Right lobe of liver (tissue), 6 donors: ENCODE measurements around the gene RRP1. TPM values are rescaled to one million over a fixed set of nuclear protein-coding genes. Genes with fewer than 3 reads are reported as not detected.

Experiments
- ATAC-seq, 4 donors: fragments of 200-7000 bp; cut with Tn5 transposase; one replicate each; pipeline ENCODE4 v1.9.1; 2020; ENCODE audit warnings: mild to moderate bottlenecking in 4 of 4, moderate library complexity in 4 of 4
- DNase-seq, 3 donors: peaks; one replicate each; pipeline ENCODE4 v3.0.0-alpha.2; 2020
- H3K27ac ChIP-seq, 3 donors: fragments of 200-600 bp; one replicate each; pipeline ENCODE4 v1.8.0; 2022
- H3K27me3 ChIP-seq, 2 donors: fragments of 200-600 bp; one replicate each; pipeline ENCODE4 v1.8.0; 2022
- H3K36me3 ChIP-seq, 4 donors: fragments of 200-600 bp; sonication (generic) in 1 of 4; one replicate each; pipeline versions ENCODE4 v1.5.1 to v1.8.0; 2017 to 2022; ENCODE audit warnings: control low read depth in 1 of 4
- H3K4me1 ChIP-seq, 4 donors: fragments of 200-600 bp; sonication (generic) in 1 of 4; one replicate each; pipeline versions ENCODE4 v1.5.1 to v1.8.0; 2017 to 2022; ENCODE audit warnings: control low read depth in 1 of 4
- H3K4me3 ChIP-seq, 3 donors: fragments of 200-600 bp; one replicate each; pipeline ENCODE4 v1.8.0; 2022
- H3K9me3 ChIP-seq, 4 donors: fragments of 200-600 bp; sonication (generic) in 1 of 4; one replicate each; pipeline versions ENCODE4 v1.5.1 to v1.8.0; 2017 to 2022; ENCODE audit warnings: control low read depth in 1 of 4
- POLR2A ChIP-seq: fragments of 450-650 bp; IDR thresholded peaks from one replicate; pipeline ENCODE4 v1.6.1; 2017; ENCODE audit warnings: antibody characterized with exemption, mild to moderate bottlenecking
- WGBS: methylation state at CpG from one replicate; pipeline ENCODE4 v1.1.6; 2018; ENCODE audit warnings: low coverage, low lambda C conversion rate; ENCODE audit not compliant: insufficient coverage; ENCODE audit errors: missing lambda C conversion rate; 5-methylcytosine and 5-hydroxymethylcytosine counted together
- intact Hi-C, 2 donors: fragments of 100-400 bp; cut with DNase I; formaldehyde crosslinking; loops; one replicate each; pipeline versions ENCODE4 v1.11.2 to v1.14.1; 2022
- small RNA-seq, 2 experiments: library from RNA; depleted of rRNA; stranded (forward); fragments of <200 nt; gene quantifications; one replicate each; pipeline ENCODE3, GENCODE V24; 2016
- total RNA-seq, 6 experiments: library from RNA; depleted of rRNA in 2 of 6; stranded (reverse); fragments of >200 nt in 2 of 6; fragmentation: NEBNext Ultra II Directional in 3 of 6; extraction: Animal tissue kit (Norgen Biotek cat#: 25700) in 3 of 6; gene quantifications; one replicate each; pipeline versions ENCODE4 v1.1.0 to v1.2.4, GENCODE V29; 2016 to 2023
- TF ChIP-seq, protein P1 (sequence below), 4 donors: fragments of 200-600 bp in 3 of 4; fragments of 450-650 bp in 1 of 4; IDR thresholded peaks; one replicate each; pipeline versions ENCODE4 v1.5.1 to v1.8.0; 2016 to 2022; ENCODE audit warnings: antibody characterized with exemption in 4 of 4, mild to moderate bottlenecking in 2 of 4
- donor health status: DM: no; HTN: yes; CAD: no.
- donor health status: DM: no; HTN: no; CAD: no.
- donor health status: DM: no; HTN: no; CAD: no.
- donor health status: DM: no; HTN: yes; CAD: no.
- donor health status: DM: no; HTN: yes; CAD: no.

Gene RRP1
- total RNA-seq, 6 experiments from 2014 or later = 8.8 to 25.1 (median 12.9) TPM

DNA sequence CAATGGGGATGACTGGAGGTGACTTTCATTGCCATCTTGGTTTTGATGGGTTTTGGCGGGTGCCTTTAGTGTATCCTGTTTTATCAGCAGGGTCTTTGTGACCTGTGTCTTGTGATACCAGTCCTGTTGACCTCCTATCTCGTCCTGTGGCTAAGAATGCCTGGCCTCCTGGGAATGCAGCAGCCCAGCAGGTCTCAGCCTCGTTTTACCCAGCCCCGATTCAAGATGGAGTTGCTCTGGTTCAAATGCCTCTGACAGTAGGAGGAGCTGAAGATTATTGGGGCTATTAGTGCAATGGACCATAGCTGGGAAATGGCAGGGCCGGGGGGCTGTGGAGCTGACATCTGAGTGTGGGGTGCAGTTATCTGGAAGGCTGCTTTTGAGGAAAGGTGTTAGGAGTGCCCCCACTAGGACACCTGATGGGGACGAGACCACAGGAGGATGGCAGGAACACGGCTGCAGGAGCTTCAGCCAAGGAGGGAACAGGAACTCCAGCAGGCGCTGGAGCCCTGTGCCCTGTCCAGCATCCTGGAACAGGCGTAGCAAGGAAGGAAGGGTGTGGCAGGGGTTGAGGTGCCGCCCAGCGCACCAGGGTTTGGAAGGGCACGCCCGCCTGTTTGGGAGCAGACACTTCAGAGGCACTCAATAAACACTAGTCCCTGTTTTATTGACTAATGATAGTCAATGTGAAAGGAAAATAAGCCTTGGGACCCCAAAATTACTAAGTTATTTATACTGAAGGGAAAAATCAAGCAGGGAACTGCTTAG, 60.3 kb downstream of the RRP1 start:
- Histone ChIP-seq H3K36me3 (no peaks in the 10 kb centered on the region), H3K4me1 (no peaks in the 10 kb centered on the region), H3K27ac (no peak overlapping the region), H3K27me3 (no peaks in the 10 kb centered on the region), H3K4me3 (no peak overlapping the region), H3K9me3 (no peaks in the 10 kb centered on the region)
- 73% methylated on average over 12 of the region's 13 CpGs for WGBS
- ATAC-seq = peak in 1 of 4 donors; percentile 9
- intact Hi-C loops = no loop called here
- TF ChIP-seq, protein P1, sequence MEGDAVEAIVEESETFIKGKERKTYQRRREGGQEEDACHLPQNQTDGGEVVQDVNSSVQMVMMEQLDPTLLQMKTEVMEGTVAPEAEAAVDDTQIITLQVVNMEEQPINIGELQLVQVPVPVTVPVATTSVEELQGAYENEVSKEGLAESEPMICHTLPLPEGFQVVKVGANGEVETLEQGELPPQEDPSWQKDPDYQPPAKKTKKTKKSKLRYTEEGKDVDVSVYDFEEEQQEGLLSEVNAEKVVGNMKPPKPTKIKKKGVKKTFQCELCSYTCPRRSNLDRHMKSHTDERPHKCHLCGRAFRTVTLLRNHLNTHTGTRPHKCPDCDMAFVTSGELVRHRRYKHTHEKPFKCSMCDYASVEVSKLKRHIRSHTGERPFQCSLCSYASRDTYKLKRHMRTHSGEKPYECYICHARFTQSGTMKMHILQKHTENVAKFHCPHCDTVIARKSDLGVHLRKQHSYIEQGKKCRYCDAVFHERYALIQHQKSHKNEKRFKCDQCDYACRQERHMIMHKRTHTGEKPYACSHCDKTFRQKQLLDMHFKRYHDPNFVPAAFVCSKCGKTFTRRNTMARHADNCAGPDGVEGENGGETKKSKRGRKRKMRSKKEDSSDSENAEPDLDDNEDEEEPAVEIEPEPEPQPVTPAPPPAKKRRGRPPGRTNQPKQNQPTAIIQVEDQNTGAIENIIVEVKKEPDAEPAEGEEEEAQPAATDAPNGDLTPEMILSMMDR (IDR thresholded peaks at IDR 0.05) = no peak
- TF ChIP-seq POLR2A = no peak
- DNase-seq = peak in 1 of 3 donors; percentile 31

DNA sequence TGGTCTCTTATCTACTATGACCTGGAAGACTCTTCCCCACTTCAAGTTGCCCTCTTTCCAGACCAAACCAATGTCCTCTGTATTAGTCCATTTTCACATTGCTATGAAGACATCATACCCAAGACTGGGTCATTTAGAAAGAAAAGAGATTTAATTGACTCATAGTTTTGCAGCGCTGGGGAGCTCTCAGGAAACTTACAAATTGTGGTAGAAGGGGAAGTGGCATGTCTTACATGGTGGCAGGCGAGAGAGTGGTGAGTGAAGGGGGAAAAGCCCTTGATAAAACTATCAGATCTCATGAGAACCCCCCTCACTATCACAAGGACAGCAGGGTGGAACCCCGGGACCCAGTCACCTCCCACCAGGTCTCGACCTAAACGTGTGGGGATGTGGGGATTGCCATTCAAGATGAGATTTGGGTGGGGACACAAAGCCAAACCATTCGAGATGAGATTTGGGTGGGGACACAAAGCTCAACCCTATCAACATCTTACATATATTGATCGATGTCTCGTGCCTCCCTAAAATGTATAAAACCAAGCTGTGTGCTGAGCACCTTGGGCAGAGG, 61.4 kb downstream of the RRP1 start:
- DNase-seq = no peak

DNA sequence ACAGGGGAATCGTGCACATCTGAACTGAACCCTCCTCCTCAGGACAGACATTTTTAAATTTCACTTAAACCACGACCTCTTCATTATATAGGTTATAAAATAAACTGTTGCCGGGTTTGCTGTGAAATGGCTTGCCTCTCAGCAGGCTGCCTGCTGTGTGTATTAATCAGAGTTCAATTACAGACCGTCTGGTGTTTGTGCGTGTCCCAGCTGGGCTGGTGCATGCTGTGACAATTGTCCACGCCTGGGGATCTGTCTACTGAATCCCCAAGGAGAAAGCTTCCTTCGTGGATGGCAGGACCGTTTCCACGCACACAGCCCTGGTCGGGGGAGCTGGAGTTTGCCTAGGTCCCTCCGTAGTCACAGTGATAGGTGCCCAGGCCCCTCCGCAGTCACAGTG, 62.2 kb downstream of the RRP1 start:
- ATAC-seq (no peak), DNase-seq (peak in 1 of 3 donors; percentile 39)
- intact Hi-C loops = no loop called here
- no peaks in the 10 kb centered on the region for H3K9me3 ChIP-seq
- H3K27me3 ChIP-seq = no peaks in the 10 kb centered on the region
- no peaks in the 10 kb centered on the region for H3K36me3 ChIP-seq
- no peaks in the 10 kb centered on the region for H3K4me1 ChIP-seq
- no peak overlapping the region for H3K4me3 ChIP-seq
- WGBS = 84% methylated on average over 3 of the region's 12 CpGs
- no peak overlapping the region for H3K27ac ChIP-seq
- TF ChIP-seq POLR2A = no peak

More for the DNA sequence above, 61.4 kb downstream of the RRP1 start:
- H3K27ac ChIP-seq = no peak overlapping the region
- H3K36me3 ChIP-seq = no peaks in the 10 kb centered on the region
- no peak overlapping the region for H3K4me3 ChIP-seq
- WGBS = 73% methylated on average over 5 of the region's 8 CpGs
- no peak for TF ChIP-seq POLR2A
- TF ChIP-seq, protein P1 (IDR thresholded peaks at IDR 0.05) = no peak
- no peaks in the 10 kb centered on the region for H3K27me3 ChIP-seq
- no peak for ATAC-seq
- H3K4me1 ChIP-seq = no peaks in the 10 kb centered on the region
- intact Hi-C loops = no loop called here
- H3K9me3 ChIP-seq = no peaks in the 10 kb centered on the region

DNA sequence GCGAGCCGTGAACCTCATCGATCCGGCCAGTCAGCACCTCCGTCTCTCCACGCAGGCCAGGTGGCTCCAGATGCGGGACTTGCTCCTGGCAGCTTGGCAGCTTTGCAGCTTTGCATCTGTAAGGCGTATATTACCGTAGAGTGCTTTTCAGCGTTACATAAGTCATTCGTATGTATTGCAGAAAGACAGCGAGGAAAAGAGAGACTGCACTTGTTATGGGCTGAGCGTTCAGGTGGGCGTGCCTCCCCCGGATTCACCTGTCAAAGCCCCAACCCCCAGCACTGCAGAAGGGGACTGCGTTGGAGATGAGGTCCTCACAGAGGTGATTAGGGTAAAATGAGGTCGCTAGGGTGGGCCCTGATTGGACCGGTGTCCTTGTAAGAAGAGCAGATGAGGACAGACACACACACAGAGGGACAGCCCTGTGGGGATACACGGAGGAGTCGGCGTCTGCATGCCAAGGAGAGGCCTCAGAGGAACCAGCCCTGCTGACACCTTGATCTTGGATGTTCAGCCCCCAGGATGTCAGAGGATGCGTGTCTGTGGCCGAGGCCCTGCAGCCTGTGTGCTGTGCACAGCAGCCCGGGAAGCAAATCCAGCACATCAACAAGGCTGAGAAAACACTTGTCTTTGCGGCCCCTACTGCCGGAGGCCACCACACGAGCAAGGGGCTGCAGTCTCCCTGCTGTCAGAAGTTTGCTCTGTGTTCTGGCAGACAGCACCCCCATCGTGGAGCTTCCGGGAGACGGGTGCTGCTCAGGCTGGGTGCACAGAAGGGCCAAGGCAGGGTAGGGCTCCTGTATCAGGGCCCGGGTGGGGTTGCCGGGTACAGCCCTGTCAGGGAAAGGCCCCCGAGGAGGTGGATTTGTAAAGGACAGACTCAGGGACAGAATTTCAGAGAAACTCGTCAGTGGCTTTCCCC, 64.7 kb downstream of the RRP1 start:
- DNase-seq (peak in 1 of 3 donors; percentile 38), ATAC-seq (no peak)
- TF ChIP-seq, protein P1 (IDR thresholded peaks at IDR 0.05) = no peak
- TF ChIP-seq POLR2A = no peak
- Histone ChIP-seq H3K36me3 (no peaks in the 10 kb centered on the region), H3K9me3 (no peaks in the 10 kb centered on the region), H3K27me3 (no peaks in the 10 kb centered on the region), H3K27ac (no peak overlapping the region), H3K4me3 (no peak overlapping the region), H3K4me1 (no peaks in the 10 kb centered on the region)
- intact Hi-C loops = no loop called here
- 79% methylated on average over 15 of the region's 34 CpGs for WGBS

Small RNA genes lying within 50 kb of the gene (small RNA-seq; reads per million reads assigned to genes)
- gene AP001052.1 = 0 reads per million in 2 experiments

Other genes starting within 250 kb of the RRP1 start
- gene HSF2BP, start 130.1 kb upstream of the RRP1 start, total RNA-seq = under 1 TPM in 4 of 6 experiments, not detected in 2; 0.25 to 0.62 (median 0.37) TPM
- gene RRP1B, start 130.0 kb upstream of the RRP1 start, total RNA-seq = 10 to 100 TPM in 2 of 6 experiments, 1 to 10 TPM in 4; 8.0 to 17.0 (median 9.8) TPM
- gene PDXK, start 70.4 kb upstream of the RRP1 start, total RNA-seq = 10 to 100 TPM; 52.9 to 87.5 (median 58.9) TPM
- 100 to 1,000 TPM in 1 of 6 experiments, 10 to 100 TPM in 5; 16.6 to 137 (median 23.2) TPM for gene CSTB, start 13.3 kb upstream of the RRP1 start, total RNA-seq
- 100 to 1,000 TPM in 2 of 6 experiments, 10 to 100 TPM in 4; 56.9 to 111 (median 95.3) TPM for gene AGPAT3, start 75.6 kb downstream of the RRP1 start, total RNA-seq
- 10 to 100 TPM; 15.4 to 25.6 (median 18.4) TPM for gene TRAPPC10, start 222.7 kb downstream of the RRP1 start, total RNA-seq